ENCODE measurements around the gene GYPB.
"Not testable (repeated sequence)": the region's sequence is repeated elsewhere in the genome, so short reads cannot be mapped to it uniquely, and the experiment has no call there.

Gene GYPB

DNA sequence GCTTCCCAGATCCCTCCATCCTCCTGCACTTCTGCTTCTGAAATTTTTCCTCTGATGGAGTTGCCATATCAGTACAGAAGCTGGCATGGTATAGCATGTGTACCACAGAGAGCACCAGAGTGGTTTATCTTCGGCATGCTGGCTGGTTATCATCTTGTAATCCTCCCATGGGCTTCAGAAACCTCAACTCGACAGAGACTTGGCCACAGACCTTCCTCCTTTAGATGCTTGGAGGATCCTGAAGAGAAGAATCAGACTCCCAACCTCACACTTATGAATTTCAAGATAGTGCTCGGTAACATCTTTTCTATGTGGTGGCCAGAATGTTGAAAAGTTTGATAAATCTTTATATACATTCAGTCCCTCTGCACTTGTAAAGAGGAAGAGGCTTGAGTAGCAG, 63.9 kb downstream of the GYPB start:
- not testable (repeated sequence) for DNase-seq (ENCODE audit: low read depth, low spot score); H3K4me3 ChIP-seq (ENCODE audit: low read length)

DNA sequence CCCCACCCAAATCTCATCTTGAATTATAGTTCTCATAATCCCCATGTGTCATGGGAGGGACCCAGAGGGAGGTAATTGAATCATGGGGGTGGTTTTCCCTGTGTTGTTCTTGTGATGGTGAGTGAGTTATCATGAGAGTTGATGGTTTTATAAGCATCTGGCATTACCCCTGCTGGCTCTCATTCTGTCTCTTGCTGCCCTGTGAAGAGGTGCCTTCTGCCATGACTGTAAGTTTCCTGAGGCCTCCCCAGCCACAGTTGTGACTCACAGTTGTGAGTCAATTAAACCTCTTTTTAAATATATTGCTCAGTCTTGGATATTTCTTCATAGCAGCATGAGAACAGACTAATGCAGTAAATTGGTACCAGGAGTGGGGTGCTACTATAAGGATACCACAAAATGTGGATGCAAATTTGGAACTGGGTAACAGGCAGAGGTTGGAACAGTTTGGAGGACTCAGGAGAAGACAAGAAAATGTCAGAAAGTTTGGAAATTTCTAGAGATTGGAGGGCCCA, 67.7 kb downstream of the GYPB start:
- H3K4me3 ChIP-seq (ENCODE audit: low read length); DNase-seq (ENCODE audit: low read depth, low spot score): not testable (repeated sequence)

DNA sequence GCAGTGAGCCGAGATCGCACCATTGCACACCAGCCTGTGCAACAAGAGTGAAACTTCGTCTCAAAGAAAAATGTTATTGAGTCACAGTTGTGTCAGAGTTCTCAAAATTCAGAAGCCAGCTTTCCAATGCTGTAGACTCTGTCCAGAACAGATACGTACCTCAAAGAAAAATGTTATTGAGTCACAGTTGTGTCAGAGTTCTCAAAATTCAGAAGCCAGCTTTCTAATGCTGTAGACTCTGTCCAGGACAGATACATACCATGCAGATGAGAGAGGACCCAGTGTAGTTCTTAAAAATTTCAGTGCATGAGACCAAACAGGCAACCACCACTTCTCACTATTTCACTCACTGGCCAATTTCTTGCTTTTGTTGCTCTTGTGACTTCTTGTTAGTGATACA, 68.2 kb downstream of the GYPB start:
- H3K4me3 ChIP-seq (ENCODE audit: low read length), result not testable (repeated sequence)

DNA sequence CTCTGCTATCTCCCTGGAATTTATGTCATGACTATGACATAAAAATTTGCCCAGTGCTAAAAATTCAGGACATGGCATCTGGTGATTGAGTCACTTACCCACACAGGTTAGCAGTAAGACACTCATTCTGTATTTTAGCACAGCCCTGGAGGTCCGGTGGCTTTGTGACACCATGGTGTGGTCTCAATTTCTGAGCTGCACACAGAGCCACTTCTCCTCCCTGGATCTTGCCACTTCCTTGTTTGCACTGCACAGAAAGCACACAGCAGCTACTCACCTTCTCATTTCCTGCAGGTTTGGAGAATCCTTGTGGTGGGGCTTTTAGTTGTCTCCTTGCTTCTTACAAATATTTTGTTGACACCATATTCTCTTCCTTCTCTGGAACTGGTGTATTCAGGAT, 69.0 kb downstream of the GYPB start:
- DNase-seq (ENCODE audit: low read depth, low spot score); H3K4me3 ChIP-seq (ENCODE audit: low read length): not testable (repeated sequence)

More for the DNA sequence above, 68.2 kb downstream of the GYPB start:
- DNase-seq (ENCODE audit: low read depth, low spot score), result not testable (repeated sequence)

DNA sequence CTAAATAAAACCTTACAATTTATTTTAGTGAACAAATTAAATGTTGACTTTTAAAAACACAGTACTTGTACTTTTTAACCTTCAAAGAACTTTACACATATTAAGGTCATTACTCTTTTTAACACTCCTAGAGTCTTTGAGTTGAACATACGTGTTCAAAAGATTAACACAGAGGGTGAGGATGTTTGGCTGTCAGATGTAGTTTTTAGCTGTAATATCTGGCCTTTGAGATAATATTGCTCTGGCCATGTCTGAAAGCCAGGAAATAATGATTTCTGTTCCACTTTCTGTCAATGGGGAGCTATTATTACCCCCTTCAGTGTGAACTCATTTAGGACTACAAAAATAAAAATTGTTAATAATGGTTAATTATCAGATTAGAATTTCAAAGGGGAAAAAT, 71.7 kb downstream of the GYPB start:
- not testable (repeated sequence) for DNase-seq (ENCODE audit: low read depth, low spot score)

More for the DNA sequence above, 71.7 kb downstream of the GYPB start:
- not testable (repeated sequence) for H3K4me3 ChIP-seq (ENCODE audit: low read length)
